ENCODE data around the gene CNTNAP2. TPM values are rescaled to one million over a fixed set of nuclear protein-coding genes. Genes with fewer than 3 reads are reported as not detected.

Gene CNTNAP2
- total and polyA plus RNA-seq, 2 of the 13 experiments (the other 11 are each of a cell fraction or from before 2014, with no cell fraction given): 0.40 to 0.42 TPM

GRCh38 chr7:148390381-148390780 lies 2273.8 kb downstream of the CNTNAP2 start:
- H3K27me3 ChIP-seq (ENCODE audit: control insufficient read depth in 1 of 2, insufficient read depth in 2 of 2, low read length in 2 of 2): no peaks in the 10 kb centered on the region
- FAIRE-seq (no peak), DNase-seq (ENCODE audit: low spot score) (no peak), ATAC-seq (no peak)
- H3K4me3 ChIP-seq (replicated peaks in 1 of 3; ENCODE audit: insufficient read depth in 1 of 3, low read depth in 2 of 3, low read length in 3 of 3): no peak overlapping the region
- H2AFZ ChIP-seq (ENCODE audit: low read length): no peak overlapping the region
- intact Hi-C loops (cut with micrococcal nuclease; ENCODE audit: unreplicated experiment) (no loop called here), in situ Hi-C loops (cut with HindIII; ENCODE audit: extremely low pct_ligation_motif_present, low pct_unique_long_range_greater_than_20kb) (no loop called here)
- H3K4me1 ChIP-seq (ENCODE audit: insufficient read depth, low read length): no peaks in the 10 kb centered on the region
- ChIA-PET POLR2A (no interaction called here), CTCF (ENCODE audit: low intra/inter-chr PET ratio, low total read pairs) (no interaction called here)
- H3K4me2 ChIP-seq (ENCODE audit: low read depth, low read length): no peak overlapping the region
- no peak overlapping the region for H3K9ac ChIP-seq (ENCODE audit: insufficient read depth, low read depth, low read length)
- TF ChIP-seq CBX1 (IDR thresholded peaks at IDR 0.05; ENCODE audit: low read depth) (no peak), ZNF350 (CRISPR knock-in tag; IDR thresholded peaks at IDR 0.05; ENCODE audit: borderline replicate concordance, low read depth) (no peak), MZF1 (CRISPR knock-in tag; IDR thresholded peaks at IDR 0.05; ENCODE audit: borderline replicate concordance) (no peak), SCMH1 (CRISPR knock-in tag; IDR thresholded peaks at IDR 0.05; ENCODE audit: borderline replicate concordance) (no peak), E2F5 (CRISPR knock-in tag; conservative IDR thresholded peaks at IDR 0.05) (no peak), SP5 (CRISPR knock-in tag; IDR thresholded peaks at IDR 0.05; ENCODE audit: borderline replicate concordance, low read depth) (no peak), ZC3H4 (CRISPR knock-in tag; IDR thresholded peaks at IDR 0.05; ENCODE audit: borderline replicate concordance) (no peak), MTF1 (CRISPR knock-in tag; IDR thresholded peaks at IDR 0.05) (no peak), U2AF2 (IDR thresholded peaks at IDR 0.05; ENCODE audit: low read depth, low read length) (no peak)
- no TSS peak for BruUV-seq (replicated peaks)
- H4K20me1 ChIP-seq (ENCODE audit: insufficient read depth, low read length): no peaks in the 10 kb centered on the region
- no peak overlapping the region for H3K27ac ChIP-seq (ENCODE audit: extremely low read length, insufficient read depth, low read length)
- no peaks in the 10 kb centered on the region for H3K9me3 ChIP-seq (ENCODE audit: low read length)
- no peaks in the 10 kb centered on the region for H3K36me3 ChIP-seq (replicated peaks in 1 of 2; ENCODE audit: control insufficient read depth in 1 of 2, insufficient read depth in 2 of 2, low read length in 2 of 2)
- H3K79me2 ChIP-seq (ENCODE audit: insufficient read depth, low read length): no peaks in the 10 kb centered on the region

GRCh38 chr7:148391591-148391990 lies 2275.0 kb downstream of the CNTNAP2 start:
- BruUV-seq (replicated peaks): no TSS peak
- Histone ChIP-seq H2AFZ (ENCODE audit: low read length) (no peak overlapping the region), H4K20me1 (ENCODE audit: insufficient read depth, low read length) (no peaks in the 10 kb centered on the region), H3K27ac (ENCODE audit: extremely low read length, insufficient read depth, low read length) (no peak overlapping the region), H3K79me2 (ENCODE audit: insufficient read depth, low read length) (no peaks in the 10 kb centered on the region), H3K4me3 (replicated peaks in 1 of 3; ENCODE audit: insufficient read depth in 1 of 3, low read depth in 2 of 3, low read length in 3 of 3) (no peak overlapping the region), H3K9me3 (ENCODE audit: low read length) (no peaks in the 10 kb centered on the region), H3K27me3 (ENCODE audit: control insufficient read depth in 1 of 2, insufficient read depth in 2 of 2, low read length in 2 of 2) (no peaks in the 10 kb centered on the region), H3K4me2 (ENCODE audit: low read depth, low read length) (no peak overlapping the region), H3K9ac (ENCODE audit: insufficient read depth, low read depth, low read length) (no peak overlapping the region), H3K36me3 (replicated peaks in 1 of 2; ENCODE audit: control insufficient read depth in 1 of 2, insufficient read depth in 2 of 2, low read length in 2 of 2) (no peaks in the 10 kb centered on the region), H3K4me1 (ENCODE audit: insufficient read depth, low read length) (no peaks in the 10 kb centered on the region)
- FAIRE-seq (no peak), DNase-seq (ENCODE audit: low spot score) (no peak), ATAC-seq (no peak)
- 79% methylated on average over 4 of the region's 4 CpGs for WGBS (ENCODE audit: low lambda C conversion rate)
- in situ Hi-C loops (cut with HindIII; ENCODE audit: extremely low pct_ligation_motif_present, low pct_unique_long_range_greater_than_20kb): no loop called here
- intact Hi-C loops (cut with micrococcal nuclease; ENCODE audit: unreplicated experiment): no loop called here
- ChIA-PET CTCF (ENCODE audit: low intra/inter-chr PET ratio, low total read pairs) (no interaction called here), POLR2A (no interaction called here)
- no peak for TF ChIP-seq TSC22D2 (CRISPR knock-in tag; IDR thresholded peaks at IDR 0.05; ENCODE audit: borderline replicate concordance)
- TF ChIP-seq NCOA1 (CRISPR knock-in tag; IDR thresholded peaks at IDR 0.05): no peak
- TF ChIP-seq ZNF646 (CRISPR knock-in tag; IDR thresholded peaks at IDR 0.05): no peak
